Right lobe of liver (tissue), 4 donors: ENCODE results near the gene FNTB.

Experiments used
- POLR2A ChIP-seq: fragments of 450-650 bp; IDR thresholded peaks from one replicate; pipeline ENCODE4 v1.6.1; 2017; ENCODE audit warnings: antibody characterized with exemption, mild to moderate bottlenecking
- TF ChIP-seq, protein P1 (sequence below), 4 donors: fragments of 200-600 bp in 3 of 4; fragments of 450-650 bp in 1 of 4; IDR thresholded peaks; one replicate each; pipeline versions ENCODE4 v1.5.1 to v1.8.0; 2016 to 2022; ENCODE audit warnings: antibody characterized with exemption in 4 of 4, mild to moderate bottlenecking in 2 of 4
- donor health status: DM: no; HTN: no; CAD: no.
- donor health status: DM: no; HTN: no; CAD: no.
- donor health status: DM: no; HTN: yes; CAD: no.

DNA sequence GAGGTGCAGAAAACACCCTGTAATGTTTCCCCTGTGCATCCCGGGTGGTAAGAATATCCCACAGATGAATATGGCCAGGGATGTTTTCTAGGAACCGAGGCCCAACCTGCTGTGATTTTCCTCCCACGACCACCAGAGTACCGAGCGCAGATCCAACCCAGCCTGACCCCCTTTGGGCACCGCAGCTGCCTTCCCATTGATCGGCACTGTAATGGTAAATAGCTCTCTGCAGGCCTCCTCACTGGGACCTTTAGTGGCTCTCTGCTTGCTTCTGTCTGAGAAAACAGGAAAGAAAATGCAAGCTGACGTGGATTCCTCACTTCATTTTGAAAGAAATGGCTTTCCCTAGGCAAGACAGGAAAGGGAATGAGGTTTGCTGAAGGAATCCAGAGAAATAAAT, 12.1 kb upstream of the FNTB start:
- no peak for TF ChIP-seq POLR2A
- TF ChIP-seq, protein P1, sequence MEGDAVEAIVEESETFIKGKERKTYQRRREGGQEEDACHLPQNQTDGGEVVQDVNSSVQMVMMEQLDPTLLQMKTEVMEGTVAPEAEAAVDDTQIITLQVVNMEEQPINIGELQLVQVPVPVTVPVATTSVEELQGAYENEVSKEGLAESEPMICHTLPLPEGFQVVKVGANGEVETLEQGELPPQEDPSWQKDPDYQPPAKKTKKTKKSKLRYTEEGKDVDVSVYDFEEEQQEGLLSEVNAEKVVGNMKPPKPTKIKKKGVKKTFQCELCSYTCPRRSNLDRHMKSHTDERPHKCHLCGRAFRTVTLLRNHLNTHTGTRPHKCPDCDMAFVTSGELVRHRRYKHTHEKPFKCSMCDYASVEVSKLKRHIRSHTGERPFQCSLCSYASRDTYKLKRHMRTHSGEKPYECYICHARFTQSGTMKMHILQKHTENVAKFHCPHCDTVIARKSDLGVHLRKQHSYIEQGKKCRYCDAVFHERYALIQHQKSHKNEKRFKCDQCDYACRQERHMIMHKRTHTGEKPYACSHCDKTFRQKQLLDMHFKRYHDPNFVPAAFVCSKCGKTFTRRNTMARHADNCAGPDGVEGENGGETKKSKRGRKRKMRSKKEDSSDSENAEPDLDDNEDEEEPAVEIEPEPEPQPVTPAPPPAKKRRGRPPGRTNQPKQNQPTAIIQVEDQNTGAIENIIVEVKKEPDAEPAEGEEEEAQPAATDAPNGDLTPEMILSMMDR (IDR thresholded peaks at IDR 0.05) = no peak
